ENCODE results near the gene PSMA1.

The PSMA1 gene

GRCh38 chr11:14566331-14567063 lies 46.3 kb upstream of the PSMA1 start:
- H3K9me2 ChIP-seq (replicated peaks; ENCODE audit: insufficient read depth, low read length), result no peaks in the 10 kb centered on the region
- DNase-seq, result peak; percentile 31
- H3K4me1 ChIP-seq (ENCODE audit: low read length), result peaks cover 21% of the 10 kb centered on the region
- H3K36me3 ChIP-seq (replicated peaks; ENCODE audit: insufficient read depth, low read length), result no peaks in the 10 kb centered on the region
- H3K4me2 ChIP-seq (ENCODE audit: low read depth, low read length), result peak overlapping the region; percentile 52
- H3K27ac ChIP-seq (ENCODE audit: low read length), result peak overlapping the region; percentile 85
- H3K27me3 ChIP-seq (replicated peaks; ENCODE audit: insufficient read depth, low read length), result no peaks in the 10 kb centered on the region
- peak overlapping the region; percentile 24; the same call in 1 of the 2 replicates for H3K9ac ChIP-seq (ENCODE audit: low read length)
- H4K20me1 ChIP-seq (ENCODE audit: insufficient read depth, low read length), result no peaks in the 10 kb centered on the region
- no peak overlapping the region for H3K4me3 ChIP-seq (ENCODE audit: low read length)
- H3K79me2 ChIP-seq (ENCODE audit: low read length), result no peaks in the 10 kb centered on the region
- TF ChIP-seq EZH2phosphoT487 (IDR thresholded peaks at IDR 0.05; ENCODE audit: low read length) (no peak), EZH2 (optimal IDR thresholded peaks at IDR 0.05; ENCODE audit: low read depth, low read length) (no peak), CTCF (IDR thresholded peaks at IDR 0.05; ENCODE audit: low read length) (no peak)
- H3K9me3 ChIP-seq (replicated peaks; ENCODE audit: insufficient read depth, low read length), result no peaks in the 10 kb centered on the region
- peaks cover 16% of the 10 kb centered on the region for H3F3A ChIP-seq (ENCODE audit: insufficient read depth, low read length)
- peak overlapping the region; percentile 28 for H2AFZ ChIP-seq (ENCODE audit: low read length)

GRCh38 chr11:14565845-14566244 lies 45.7 kb upstream of the PSMA1 start:
- Histone ChIP-seq H3F3A (ENCODE audit: insufficient read depth, low read length) (peaks cover 16% of the 10 kb centered on the region), H3K27ac (ENCODE audit: low read length) (peak overlapping the region; percentile 85; the same call in 1 of the 2 replicates), H3K4me2 (ENCODE audit: low read depth, low read length) (0 out of 2 replicates have a peak overlapping the region, but pooled peaks have one; percentile 52), H3K27me3 (replicated peaks; ENCODE audit: insufficient read depth, low read length) (no peaks in the 10 kb centered on the region), H2AFZ (ENCODE audit: low read length) (no peak overlapping the region), H4K20me1 (ENCODE audit: insufficient read depth, low read length) (no peaks in the 10 kb centered on the region), H3K9ac (ENCODE audit: low read length) (no peak overlapping the region), H3K36me3 (replicated peaks; ENCODE audit: insufficient read depth, low read length) (no peaks in the 10 kb centered on the region), H3K4me3 (ENCODE audit: low read length) (no peak overlapping the region), H3K4me1 (ENCODE audit: low read length) (peaks cover 21% of the 10 kb centered on the region), H3K9me2 (replicated peaks; ENCODE audit: insufficient read depth, low read length) (no peaks in the 10 kb centered on the region), H3K79me2 (ENCODE audit: low read length) (no peaks in the 10 kb centered on the region), H3K9me3 (replicated peaks; ENCODE audit: insufficient read depth, low read length) (no peaks in the 10 kb centered on the region)
- no peak for DNase-seq
- TF ChIP-seq CTCF (IDR thresholded peaks at IDR 0.05; ENCODE audit: low read length), result no peak
- no peak for TF ChIP-seq EZH2phosphoT487 (IDR thresholded peaks at IDR 0.05; ENCODE audit: low read length)
- TF ChIP-seq EZH2 (optimal IDR thresholded peaks at IDR 0.05; ENCODE audit: low read depth, low read length), result no peak

- DNase-seq, result no peak
- Histone ChIP-seq H3K4me2 (ENCODE audit: low read depth, low read length) (peak overlapping the region; percentile 25), H3K27me3 (replicated peaks; ENCODE audit: insufficient read depth, low read length) (no peaks in the 10 kb centered on the region), H3K79me2 (ENCODE audit: low read length) (no peaks in the 10 kb centered on the region), H3K36me3 (replicated peaks; ENCODE audit: insufficient read depth, low read length) (no peaks in the 10 kb centered on the region), H3F3A (ENCODE audit: insufficient read depth, low read length) (no peaks in the 10 kb centered on the region; the same call in 1 of the 2 replicates), H3K4me3 (ENCODE audit: low read length) (no peak overlapping the region), H3K9me2 (replicated peaks; ENCODE audit: insufficient read depth, low read length) (no peaks in the 10 kb centered on the region), H3K4me1 (ENCODE audit: low read length) (peaks cover 21% of the 10 kb centered on the region), H2AFZ (ENCODE audit: low read length) (no peak overlapping the region), H3K9me3 (replicated peaks; ENCODE audit: insufficient read depth, low read length) (no peaks in the 10 kb centered on the region), H3K27ac (ENCODE audit: low read length) (peak overlapping the region; percentile 65; the same call in 1 of the 2 replicates), H4K20me1 (ENCODE audit: insufficient read depth, low read length) (no peaks in the 10 kb centered on the region), H3K9ac (ENCODE audit: low read length) (peak overlapping the region; percentile 29)
- TF ChIP-seq EZH2 (optimal IDR thresholded peaks at IDR 0.05; ENCODE audit: low read depth, low read length) (no peak), EZH2phosphoT487 (IDR thresholded peaks at IDR 0.05; ENCODE audit: low read length) (no peak), CTCF (IDR thresholded peaks at IDR 0.05; ENCODE audit: low read length) (no peak)
These were observed 35.6 kb upstream of the PSMA1 start for GRCh38 chr11:14555818-14556217.
